Endothelial cell of umbilical vein (primary cell): Measurements from ENCODE around the gene GTF2IRD1. TPM values are rescaled to one million over a fixed set of nuclear protein-coding genes. Genes with fewer than 3 reads are reported as not detected.

Experiments
- BruUV-seq: library from RNA; stranded (reverse); fragments of 400-500 nt; replicated peaks from 2 replicates; lab custom pipeline; 2021; lab: Mats Ljungman, UMichigan
- CTCF ChIA-PET: fragments of 300-600, 350-600 bp; sonication (Branson Sonifier 250); formaldehyde crosslinking; loops from one replicate; lab custom pipeline; 2021; ENCODE audit warnings: antibody characterized with exemption, inconsistent platforms; lab: Charles Lee
- POLR2A ChIA-PET: fragments of 300-600, 350-600 bp; sonication (Branson Sonifier 250); formaldehyde crosslinking; loops from one replicate; lab custom pipeline; 2021; ENCODE audit warnings: antibody characterized with exemption, inconsistent platforms; lab: Charles Lee
- DNase-seq: peaks from one replicate; pipeline ENCODE4 v3.0.0-alpha.2; 2011; ENCODE audit warnings: low read depth, low spot score
- FAIRE-seq: peaks from 2 replicates; lab custom pipeline; 2011; peaks lifted over from hg19 to GRCh38; lab: Jason Lieb, UNC
- H2AFZ ChIP-seq: 2 replicates; pipeline ENCODE4 v1.6.0; 2012; ENCODE audit warnings: low read depth, low read length, control low read depth, inconsistent platforms
- H3K27ac ChIP-seq: 2 replicates; pipeline ENCODE4 v1.5.1; 2011; ENCODE audit warnings: low read depth, mild to moderate bottlenecking, control low read depth, low read length, moderate library complexity; ENCODE audit not compliant: insufficient read depth
- H3K27me3 ChIP-seq, 2 experiments: 2 replicates each; pipeline versions ENCODE4 v1.6.0 to v1.6.1; 2011; ENCODE audit warnings: low read length in 2 of 2, mixed read lengths in 1 of 2; ENCODE audit not compliant: control insufficient read depth in 2 of 2, insufficient read depth in 2 of 2
- H3K36me3 ChIP-seq, 2 experiments: 2 replicates in 1 of 2; 3 replicates in 1 of 2; pipeline ENCODE4 v1.5.1; 2011; ENCODE audit warnings: low read length in 2 of 2, mild to moderate bottlenecking in 1 of 2, moderate library complexity in 1 of 2; ENCODE audit not compliant: control insufficient read depth in 2 of 2, insufficient read depth in 2 of 2; ENCODE audit errors: extremely low read depth in 1 of 2
- H3K4me1 ChIP-seq: 3 replicates; pipeline ENCODE4 v1.5.1; 2011; ENCODE audit warnings: mild to moderate bottlenecking, low read length; ENCODE audit not compliant: control insufficient read depth, insufficient read depth; ENCODE audit errors: extremely low read depth
- H3K4me2 ChIP-seq: 2 replicates; pipeline ENCODE4 v1.6.1; 2011; ENCODE audit warnings: low read length, control low read depth, mixed read lengths; ENCODE audit not compliant: insufficient read depth
- H3K4me3 ChIP-seq, 3 experiments: fragments of 200-600 bp in 1 of 3; sonication (generic), shearing (Covaris generic) in 1 of 3; replicated peaks in 1 of 3; 2 replicates each; pipeline ENCODE4 v1.5.1; 2011 to 2016; ENCODE audit warnings: control low read depth in 3 of 3, low read length in 3 of 3, mild to moderate bottlenecking in 2 of 3, inconsistent platforms in 1 of 3, low read depth in 1 of 3, moderate library complexity in 1 of 3; ENCODE audit not compliant: insufficient read depth in 1 of 3
- H3K79me2 ChIP-seq: 2 replicates; pipeline ENCODE4 v1.6.0; 2012; ENCODE audit warnings: low read length, inconsistent platforms; ENCODE audit not compliant: control insufficient read depth, insufficient read depth
- H3K9ac ChIP-seq: replicated peaks from 2 replicates; pipeline ENCODE3; 2011; ENCODE audit warnings: low read length, control low read depth; ENCODE audit not compliant: insufficient read depth; ENCODE audit errors: extremely low read depth
- H3K9me1 ChIP-seq: replicated peaks from 3 replicates; pipeline ENCODE4 v1.6.0; 2011; ENCODE audit warnings: mild to moderate bottlenecking, low read length; ENCODE audit not compliant: control insufficient read depth, insufficient read depth; ENCODE audit errors: extremely low read depth
- H3K9me3 ChIP-seq: replicated peaks from 2 replicates; pipeline ENCODE4 v1.5.1; 2012; ENCODE audit warnings: low read length, inconsistent platforms; ENCODE audit not compliant: control insufficient read depth, insufficient read depth
- H4K20me1 ChIP-seq: replicated peaks from 2 replicates; pipeline ENCODE3; 2011; ENCODE audit warnings: mild to moderate bottlenecking, low read length; ENCODE audit not compliant: control insufficient read depth, insufficient read depth; ENCODE audit errors: extremely low read depth
- CTCF ChIP-seq, 2 donors: IDR thresholded peaks; 1 replicate in 1 of 2; 2 replicates in 1 of 2; pipeline ENCODE4 v1.5.1; 2011; ENCODE audit warnings: low read length in 2 of 2, mild to moderate bottlenecking in 2 of 2, moderate library complexity in 2 of 2, control low read depth in 1 of 2, inconsistent platforms in 1 of 2, low read depth in 1 of 2; ENCODE audit not compliant: insufficient read depth in 1 of 2; ENCODE audit errors: extremely low read depth in 1 of 2
- FOS ChIP-seq: IDR thresholded peaks from 2 replicates; pipeline ENCODE4 v1.6.1; 2011; ENCODE audit warnings: mild to moderate bottlenecking, low read length, moderate library complexity, borderline replicate concordance; ENCODE audit not compliant: insufficient read depth
- JUN ChIP-seq: IDR thresholded peaks from 2 replicates; pipeline ENCODE4 v1.6.1; 2011; ENCODE audit warnings: borderline replicate concordance, low read depth; ENCODE audit not compliant: insufficient read length, insufficient read depth
- MAX ChIP-seq: IDR thresholded peaks from 2 replicates; pipeline ENCODE4 v1.6.1; 2011; ENCODE audit not compliant: insufficient read depth, insufficient read length
- POLR2AphosphoS5 ChIP-seq: IDR thresholded peaks from 2 replicates; pipeline ENCODE4 v1.6.1; 2012; ENCODE audit warnings: low read depth, mild to moderate bottlenecking, control low read depth, low read length, moderate library complexity; ENCODE audit not compliant: insufficient read depth
- dilution Hi-C: fragments of 300-500 bp; cut with MboI; formaldehyde crosslinking; loops from one replicate; pipeline ENCODE4 v1.15.0; 2019; ENCODE audit warnings: low sequenced_read_pairs; ENCODE audit not compliant: extremely low pct_ligation_motif_present
- intact Hi-C: fragments of 100-400 bp; cut with micrococcal nuclease; formaldehyde crosslinking; loops from one replicate; pipeline ENCODE4 v1.10.0; 2022
- polyA plus RNA-seq, 4 experiments: library from polyadenylated mRNA; depleted of rRNA in 3 of 4; stranded (reverse) in 3 of 4; unstranded in 1 of 4; fragments of >200 nt; gene quantifications; 2 replicates each; pipeline versions ENCODE4 v1.2.1 to v1.2.3, GENCODE V29; 2011 to 2012; ENCODE audit warnings: missing spikeins in 1 of 4
- total RNA-seq: library from RNA; stranded (reverse); gene quantifications from 2 replicates; pipeline ENCODE4 v1.2.3, GENCODE V29; 2021

GTF2IRD1 gene
- total and polyA plus RNA-seq, 2 donors (not counting 3 experiments of a cell fraction or from before 2014, with no cell fraction given): 14.2 to 24.2 TPM

DNA sequence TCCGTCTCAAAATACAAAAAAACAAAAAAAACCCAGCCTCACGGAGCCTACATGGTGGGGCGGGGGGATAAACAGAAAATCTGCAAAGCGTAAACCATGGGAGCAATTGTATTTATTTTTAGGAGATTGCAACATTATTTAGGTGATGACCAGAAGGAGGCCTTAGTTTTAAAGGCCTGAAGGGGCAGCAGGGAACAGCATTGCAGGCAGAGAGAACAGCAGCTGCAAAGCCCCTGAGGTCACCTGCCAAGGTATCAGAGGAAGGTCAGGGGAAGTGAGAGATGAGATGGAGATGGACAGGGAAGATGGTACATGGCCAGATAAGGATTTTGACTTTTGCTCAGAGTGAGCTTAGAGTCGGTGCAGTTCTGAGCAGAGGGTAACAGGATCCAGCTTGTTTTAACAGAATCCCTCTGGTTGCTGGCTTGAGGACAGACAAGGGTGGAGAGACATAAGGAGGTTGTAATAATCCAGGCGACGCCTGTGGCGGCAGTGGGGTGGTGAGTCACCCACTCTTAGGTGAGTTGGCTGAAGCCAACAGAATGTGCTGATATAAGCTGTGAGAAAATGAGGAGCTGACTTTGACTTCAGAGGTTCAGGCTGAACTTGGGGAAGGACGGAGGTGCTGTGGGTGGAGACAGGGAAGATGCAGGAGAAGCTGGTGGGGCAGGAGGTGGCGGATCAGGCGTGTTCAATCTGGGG lies 121.5 kb downstream of the GTF2IRD1 start:
- no peaks in the 10 kb centered on the region for H4K20me1 ChIP-seq
- no peak for FAIRE-seq
- H3K9me3 ChIP-seq: no peaks in the 10 kb centered on the region
- BruUV-seq: no TSS peak
- no peaks in the 10 kb centered on the region for H3K9me1 ChIP-seq
- TF ChIP-seq MAX (no peak), FOS (no peak), JUN (peak; percentile 7), POLR2AphosphoS5 (no peak), CTCF (IDR thresholded peaks at IDR 0.05; ENCODE audit: extremely low read depth in 1 of 2, insufficient read depth in 1 of 2, low read depth in 1 of 2, low read length in 2 of 2) (no peak)
- H3K4me1 ChIP-seq: no peaks in the 10 kb centered on the region
- no peak for DNase-seq
- no peaks in the 10 kb centered on the region for H3K27me3 ChIP-seq
- H3K27ac ChIP-seq: no peak overlapping the region
- no peak overlapping the region for H3K4me3 ChIP-seq
- intact Hi-C loops (no loop called here), dilution Hi-C loops (no loop called here)
- H3K4me2 ChIP-seq: no peak overlapping the region
- H3K9ac ChIP-seq: no peak overlapping the region
- ChIA-PET CTCF (interaction anchor here (2.5 to 4.0 kb wide), 2 partner anchors 9 to 11 kb away, joined by 6 to 25 read pairs; no protein-coding TSS in a partner anchor), POLR2A (no interaction called here)
- H3K36me3 ChIP-seq: no peaks in the 10 kb centered on the region
- H3K79me2 ChIP-seq: no peaks in the 10 kb centered on the region
- H2AFZ ChIP-seq: no peak overlapping the region
